Astrocyte (in vitro differentiated cells and primary cell): ENCODE data around the gene DENND4B. TPM values are rescaled to one million over a fixed set of nuclear protein-coding genes. Genes with fewer than 3 reads are reported as not detected.

ENCODE experiments used
- DNase-seq: peaks from one replicate; pipeline ENCODE4 v3.0.0-alpha.2; 2010; ENCODE audit warnings: low read depth
- FAIRE-seq: peaks from 2 replicates; lab custom pipeline; 2011; peaks lifted over from hg19 to GRCh38; lab: Jason Lieb, UNC
- H2AFZ ChIP-seq: 2 replicates; pipeline ENCODE4 v1.6.0; 2012; ENCODE audit warnings: low read depth, low read length, inconsistent platforms
- H3K27ac ChIP-seq: 2 replicates; pipeline ENCODE4 v1.5.1; 2011; ENCODE audit warnings: low read depth, low read length, inconsistent platforms
- H3K27me3 ChIP-seq: 2 replicates; pipeline ENCODE4 v1.6.0; 2011; ENCODE audit warnings: low read length, inconsistent platforms; ENCODE audit not compliant: insufficient read depth
- H3K36me3 ChIP-seq: 2 replicates; pipeline ENCODE4 v1.5.1; 2011; ENCODE audit warnings: low read length, inconsistent platforms; ENCODE audit not compliant: insufficient read depth
- H3K4me1 ChIP-seq: 2 replicates; pipeline ENCODE4 v1.5.1; 2011; ENCODE audit warnings: low read length, inconsistent platforms; ENCODE audit not compliant: insufficient read depth
- H3K4me2 ChIP-seq: 2 replicates; pipeline ENCODE4 v1.6.0; 2012; ENCODE audit warnings: low read length, inconsistent platforms
- H3K4me3 ChIP-seq: 2 replicates; pipeline ENCODE4 v1.5.1; 2011; ENCODE audit warnings: low read depth, mild to moderate bottlenecking, low read length, inconsistent platforms; ENCODE audit not compliant: insufficient read depth
- H3K79me2 ChIP-seq: 2 replicates; pipeline ENCODE4 v1.6.0; 2012; ENCODE audit warnings: mild to moderate bottlenecking, low read length, inconsistent platforms; ENCODE audit not compliant: insufficient read depth
- H3K9ac ChIP-seq: 2 replicates; pipeline ENCODE4 v1.6.0; 2012; ENCODE audit warnings: mild to moderate bottlenecking, low read length, inconsistent platforms
- H3K9me3 ChIP-seq: 2 replicates; pipeline ENCODE4 v1.5.1; 2012; ENCODE audit warnings: low read depth, mild to moderate bottlenecking, low read length, inconsistent platforms; ENCODE audit not compliant: insufficient read depth
- H4K20me1 ChIP-seq: 2 replicates; pipeline ENCODE4 v1.6.0; 2012; ENCODE audit warnings: low read length, inconsistent platforms; ENCODE audit not compliant: insufficient read depth
- H3K27ac Mint-ChIP-seq: one replicate; pipeline ENCODE4 v1.8.0; 2021; ENCODE audit warnings: mild to moderate bottlenecking, mixed read lengths; ENCODE audit not compliant: unreplicated experiment
- H3K27me3 Mint-ChIP-seq: one replicate; pipeline ENCODE4 v1.8.0; 2021; ENCODE audit warnings: low read depth, mixed read lengths; ENCODE audit not compliant: unreplicated experiment
- H3K36me3 Mint-ChIP-seq: one replicate; pipeline ENCODE4 v1.8.0; 2021; ENCODE audit warnings: low read depth, mixed read lengths; ENCODE audit not compliant: unreplicated experiment
- H3K4me1 Mint-ChIP-seq: one replicate; pipeline ENCODE4 v1.8.0; 2021; ENCODE audit warnings: low read depth, mixed read lengths; ENCODE audit not compliant: unreplicated experiment
- H3K4me3 Mint-ChIP-seq: one replicate; pipeline ENCODE4 v1.8.0; 2021; ENCODE audit warnings: mild to moderate bottlenecking, moderate library complexity, mixed read lengths; ENCODE audit not compliant: unreplicated experiment
- H3K9me3 Mint-ChIP-seq: one replicate; pipeline ENCODE4 v1.8.0; 2021; ENCODE audit warnings: mild to moderate bottlenecking, mixed read lengths; ENCODE audit not compliant: unreplicated experiment
- CTCF ChIP-seq: IDR thresholded peaks from 2 replicates; pipeline ENCODE4 v1.5.1; 2011; ENCODE audit warnings: low read depth, mild to moderate bottlenecking, inconsistent platforms, low read length, moderate library complexity; ENCODE audit not compliant: insufficient read depth
- EZH2 ChIP-seq: IDR thresholded peaks from 2 replicates; pipeline ENCODE4 v1.6.1; 2012; ENCODE audit warnings: mild to moderate bottlenecking, low read length, inconsistent platforms; ENCODE audit not compliant: insufficient read depth
- total RNA-seq: library from RNA; stranded (reverse); gene quantifications from 2 replicates; pipeline ENCODE4 v1.2.1, GENCODE V29; 2021

DENND4B gene
- total RNA-seq, 1 donor from 2014 or later = 31.3 TPM

DNA sequence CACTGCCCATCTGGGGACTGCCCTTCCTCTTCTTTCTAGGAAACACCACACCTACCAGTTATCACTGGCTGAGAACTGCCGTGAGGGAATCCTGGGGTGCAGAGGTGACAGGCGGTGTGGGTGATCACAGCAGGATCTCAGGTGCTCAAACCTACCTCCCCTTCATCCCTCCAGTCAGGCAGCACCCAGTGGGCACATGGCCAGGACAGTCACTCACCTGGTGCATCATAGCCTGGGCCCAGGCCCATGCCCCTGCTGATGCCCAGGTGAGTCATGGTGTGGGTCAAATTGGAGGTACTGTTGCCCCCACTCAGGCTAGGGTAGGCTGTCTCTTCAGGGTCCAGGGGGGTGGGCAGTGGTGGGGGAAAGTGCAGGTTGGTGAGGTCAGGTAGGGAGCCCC lies 5.3 kb upstream of the DENND4B start:
- H3K36me3 Mint-ChIP-seq = peaks cover 14% of the 10 kb centered on the region
- H3K36me3 ChIP-seq = peaks cover 17% of the 10 kb centered on the region

GRCh38 chr1:153951183-153951582 lies 4.7 kb upstream of the DENND4B start:
- FAIRE-seq = no peak
- peaks cover 17% of the 10 kb centered on the region for H3K36me3 ChIP-seq

More for the DNA sequence above, 5.3 kb upstream of the DENND4B start:
- Mint-ChIP-seq H3K27me3 (no peaks in the 10 kb centered on the region), H3K9me3 (no peaks in the 10 kb centered on the region), H3K27ac (no peak overlapping the region), H3K4me3 (no peak overlapping the region), H3K4me1 (peaks cover 13% of the 10 kb centered on the region)
- Histone ChIP-seq H4K20me1 (peaks cover 54% of the 10 kb centered on the region), H3K79me2 (peaks cover 37% of the 10 kb centered on the region), H3K4me3 (no peak overlapping the region), H3K27me3 (no peaks in the 10 kb centered on the region), H2AFZ (no peak overlapping the region), H3K9me3 (no peaks in the 10 kb centered on the region), H3K9ac (no peak overlapping the region), H3K27ac (no peak overlapping the region), H3K4me2 (no peak overlapping the region), H3K4me1 (peaks cover 4% of the 10 kb centered on the region)
- DNase-seq = no peak
- TF ChIP-seq CTCF (no peak), EZH2 (no peak)
- FAIRE-seq = no peak

More at GRCh38 chr1:153951183-153951582, 4.7 kb upstream of the DENND4B start:
- H3K4me1 ChIP-seq = peaks cover 4% of the 10 kb centered on the region
- DNase-seq = no peak
- H4K20me1 ChIP-seq = peaks cover 48% of the 10 kb centered on the region
- no peak overlapping the region for H3K4me2 ChIP-seq
- H3K79me2 ChIP-seq = peaks cover 31% of the 10 kb centered on the region
- no peak overlapping the region for H2AFZ ChIP-seq
- no peak overlapping the region for H3K4me3 Mint-ChIP-seq
- H3K9me3 ChIP-seq = no peaks in the 10 kb centered on the region
- no peak overlapping the region for H3K27ac ChIP-seq
- H3K27ac Mint-ChIP-seq = no peak overlapping the region
- peaks cover 7% of the 10 kb centered on the region for H3K4me1 Mint-ChIP-seq
- no peak for TF ChIP-seq CTCF
- TF ChIP-seq EZH2 = no peak
- peaks cover 14% of the 10 kb centered on the region for H3K36me3 Mint-ChIP-seq
- no peak overlapping the region for H3K9ac ChIP-seq
- H3K27me3 Mint-ChIP-seq = no peaks in the 10 kb centered on the region
- H3K9me3 Mint-ChIP-seq = no peaks in the 10 kb centered on the region
- no peak overlapping the region for H3K4me3 ChIP-seq
- H3K27me3 ChIP-seq = no peaks in the 10 kb centered on the region
